Measurements from ENCODE around the gene STRADA.

STRADA gene

DNA sequence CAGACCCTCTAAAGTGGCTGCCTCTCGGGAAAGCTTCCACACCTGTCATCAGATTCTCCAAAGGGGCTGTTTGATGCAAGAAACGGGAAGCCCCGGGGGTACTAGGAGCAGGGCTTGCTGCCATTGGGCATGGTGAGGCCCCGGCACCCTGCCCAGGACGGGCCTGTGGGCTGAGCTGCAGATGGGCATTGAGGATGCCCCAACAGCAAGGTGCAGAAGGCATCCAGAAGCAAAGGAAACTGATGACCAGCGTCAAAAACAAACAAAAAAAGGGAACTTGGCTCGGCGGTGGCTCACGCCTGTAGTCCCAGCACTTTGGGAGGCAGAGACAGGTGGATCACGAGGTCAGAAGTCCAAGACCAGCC is 40.2 kb downstream of the STRADA start:
- peak overlapping the region; percentile 11 for H3K4me3 ChIP-seq (ENCODE audit: low read depth, low read length)
- no peaks in the 10 kb centered on the region for H3K9me3 ChIP-seq (ENCODE audit: control insufficient read depth, low read length)
- H3K27me3 ChIP-seq (ENCODE audit: control insufficient read depth, insufficient read depth, low read length), result no peaks in the 10 kb centered on the region
- no peaks in the 10 kb centered on the region for H3K79me2 ChIP-seq
- peak overlapping the region; percentile 22 for H3K27ac ChIP-seq
- H3K4me1 ChIP-seq, result peaks cover 4% of the 10 kb centered on the region
- no peak overlapping the region for H3K9ac ChIP-seq
- no peaks in the 10 kb centered on the region for H3K36me3 ChIP-seq (ENCODE audit: control insufficient read depth, insufficient read depth, low read length)
- TF ChIP-seq, protein P1, sequence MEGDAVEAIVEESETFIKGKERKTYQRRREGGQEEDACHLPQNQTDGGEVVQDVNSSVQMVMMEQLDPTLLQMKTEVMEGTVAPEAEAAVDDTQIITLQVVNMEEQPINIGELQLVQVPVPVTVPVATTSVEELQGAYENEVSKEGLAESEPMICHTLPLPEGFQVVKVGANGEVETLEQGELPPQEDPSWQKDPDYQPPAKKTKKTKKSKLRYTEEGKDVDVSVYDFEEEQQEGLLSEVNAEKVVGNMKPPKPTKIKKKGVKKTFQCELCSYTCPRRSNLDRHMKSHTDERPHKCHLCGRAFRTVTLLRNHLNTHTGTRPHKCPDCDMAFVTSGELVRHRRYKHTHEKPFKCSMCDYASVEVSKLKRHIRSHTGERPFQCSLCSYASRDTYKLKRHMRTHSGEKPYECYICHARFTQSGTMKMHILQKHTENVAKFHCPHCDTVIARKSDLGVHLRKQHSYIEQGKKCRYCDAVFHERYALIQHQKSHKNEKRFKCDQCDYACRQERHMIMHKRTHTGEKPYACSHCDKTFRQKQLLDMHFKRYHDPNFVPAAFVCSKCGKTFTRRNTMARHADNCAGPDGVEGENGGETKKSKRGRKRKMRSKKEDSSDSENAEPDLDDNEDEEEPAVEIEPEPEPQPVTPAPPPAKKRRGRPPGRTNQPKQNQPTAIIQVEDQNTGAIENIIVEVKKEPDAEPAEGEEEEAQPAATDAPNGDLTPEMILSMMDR (IDR thresholded peaks at IDR 0.05), result no peak
- H3K4me2 ChIP-seq (ENCODE audit: low read length), result no peak overlapping the region
- H2AFZ ChIP-seq, result peak overlapping the region; percentile 46

GRCh38 chr17:63700528-63701455 is 40.8 kb downstream of the STRADA start:
- Histone ChIP-seq H3K27me3 (ENCODE audit: control insufficient read depth, insufficient read depth, low read length) (no peaks in the 10 kb centered on the region), H3K4me1 (peaks cover 4% of the 10 kb centered on the region)

GRCh38 chr17:63699638-63700527 is 41.7 kb downstream of the STRADA start, which contains the start of gene LIMD2:
TSS of gene LIMD2 (minus strand) at chr17:63700125. CDS start at chr17:63699298, 827 bp downstream.
- Histone ChIP-seq H3K4me3 (ENCODE audit: low read depth, low read length) (peak within 1 kb of the TSS; percentile 31), H3K9me3 (ENCODE audit: control insufficient read depth, low read length) (no peaks in the 10 kb centered on the region), H3K27ac (peak within 1 kb of the TSS; percentile 22), H2AFZ (peak within 1 kb of the TSS; percentile 79), H3K79me2 (no peaks in the 10 kb centered on the region), H3K4me1 (peaks cover 4% of the 10 kb centered on the region), H3K27me3 (ENCODE audit: control insufficient read depth, insufficient read depth, low read length) (no peaks in the 10 kb centered on the region), H3K4me2 (ENCODE audit: low read length) (peak within 1 kb of the TSS; percentile 63), H3K36me3 (ENCODE audit: control insufficient read depth, insufficient read depth, low read length) (no peaks in the 10 kb centered on the region), H3K9ac (no peak within 1 kb of the TSS)
- TF ChIP-seq, protein P1 (IDR thresholded peaks at IDR 0.05), result no peak

More at GRCh38 chr17:63700528-63701455, 40.8 kb downstream of the STRADA start:
- H3K36me3 ChIP-seq (ENCODE audit: control insufficient read depth, insufficient read depth, low read length), result no peaks in the 10 kb centered on the region
- TF ChIP-seq, protein P1 (IDR thresholded peaks at IDR 0.05), result no peak
- no peak overlapping the region for H3K9ac ChIP-seq
- peak overlapping the region; percentile 22 for H3K27ac ChIP-seq
- H3K79me2 ChIP-seq, result no peaks in the 10 kb centered on the region
- H3K4me3 ChIP-seq (ENCODE audit: low read depth, low read length), result peak overlapping the region; percentile 11
- H2AFZ ChIP-seq, result peak overlapping the region; percentile 79
- H3K4me2 ChIP-seq (ENCODE audit: low read length), result peak overlapping the region; percentile 47
- H3K9me3 ChIP-seq (ENCODE audit: control insufficient read depth, low read length), result no peaks in the 10 kb centered on the region

DNA sequence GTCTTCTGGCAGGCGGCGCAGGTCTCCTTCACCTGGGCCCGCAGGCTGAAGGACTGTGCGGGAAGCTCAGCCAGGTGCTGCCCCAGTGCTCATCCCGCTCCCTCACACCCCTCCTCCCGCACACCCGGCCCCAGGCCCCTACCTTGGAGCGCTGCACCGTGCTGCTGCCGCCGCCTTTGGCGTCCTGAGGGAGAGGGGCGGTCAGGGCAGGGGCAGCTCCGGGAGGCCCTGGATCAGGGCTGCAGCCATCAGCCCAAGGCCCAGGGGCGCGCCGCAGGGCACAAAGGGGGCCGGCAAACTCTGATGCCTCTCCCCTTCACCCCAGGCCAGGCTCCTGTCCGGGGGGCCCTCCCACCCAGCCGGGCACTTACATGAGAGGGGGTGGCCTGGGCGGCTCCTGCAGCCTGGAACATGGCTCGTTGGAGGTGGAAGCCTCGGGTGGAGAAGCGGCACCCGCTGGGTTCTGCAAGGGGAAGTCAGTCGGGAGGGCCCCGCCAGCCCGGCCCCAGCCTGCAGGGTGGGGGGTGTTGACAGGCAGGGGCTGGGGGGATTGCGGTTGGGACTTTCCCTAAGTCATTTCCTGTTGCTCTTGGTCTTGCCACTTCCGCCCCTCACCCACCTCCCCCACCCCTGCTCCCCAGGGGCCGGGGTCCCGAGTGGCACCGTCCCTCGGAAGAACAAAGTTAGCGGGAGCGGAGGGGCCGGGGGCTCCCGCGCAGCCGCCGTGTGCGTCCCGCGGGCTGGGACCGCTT is 42.5 kb downstream of the STRADA start:
- TF ChIP-seq, protein P1 (IDR thresholded peaks at IDR 0.05), result no peak
- Histone ChIP-seq H3K36me3 (ENCODE audit: control insufficient read depth, insufficient read depth, low read length) (no peaks in the 10 kb centered on the region), H3K4me3 (ENCODE audit: low read depth, low read length) (peak overlapping the region; percentile 31), H3K9ac (no peak overlapping the region), H3K79me2 (no peaks in the 10 kb centered on the region), H3K4me1 (peaks cover 4% of the 10 kb centered on the region), H3K9me3 (ENCODE audit: control insufficient read depth, low read length) (no peaks in the 10 kb centered on the region), H2AFZ (peak overlapping the region; percentile 65), H3K27me3 (ENCODE audit: control insufficient read depth, insufficient read depth, low read length) (no peaks in the 10 kb centered on the region), H3K27ac (peak overlapping the region; percentile 13), H3K4me2 (ENCODE audit: low read length) (peak overlapping the region; percentile 51)

All from parathyroid adenoma (tissue), 2 donors.